IPS-18c (cell line): Measurements from ENCODE around the gene ZNF708.
A peak's percentile ranks its signal among the peaks of the same experiment; 100 is the strongest.
"Not testable (repeated sequence)": the region's sequence is repeated elsewhere in the genome, so short reads cannot be mapped to it uniquely, and the experiment has no call there.

Experiments used
- H3K4me3 ChIP-seq: 2 replicates; pipeline ENCODE4 v1.7.0; 2013; ENCODE audit warnings: low read depth, mild to moderate bottlenecking, low read length, moderate library complexity; ENCODE audit not compliant: insufficient read depth
- H3K9me3 ChIP-seq: one replicate; pipeline ENCODE4 v1.6.1; 2013; ENCODE audit warnings: mild to moderate bottlenecking, low read length, moderate library complexity; ENCODE audit not compliant: control insufficient read depth, insufficient read depth

Gene ZNF708

GRCh38 chr19:21328885-21329605 lies at the start of gene ZNF708:
Gene ZNF708 (minus strand): TSS chr19:21329410. CDS start chr19:21329212, 198 bp downstream.
- H3K4me3 ChIP-seq: peak within 1 kb of the TSS; percentile 99
- peaks cover 4% of the 10 kb centered on the region for H3K9me3 ChIP-seq

DNA sequence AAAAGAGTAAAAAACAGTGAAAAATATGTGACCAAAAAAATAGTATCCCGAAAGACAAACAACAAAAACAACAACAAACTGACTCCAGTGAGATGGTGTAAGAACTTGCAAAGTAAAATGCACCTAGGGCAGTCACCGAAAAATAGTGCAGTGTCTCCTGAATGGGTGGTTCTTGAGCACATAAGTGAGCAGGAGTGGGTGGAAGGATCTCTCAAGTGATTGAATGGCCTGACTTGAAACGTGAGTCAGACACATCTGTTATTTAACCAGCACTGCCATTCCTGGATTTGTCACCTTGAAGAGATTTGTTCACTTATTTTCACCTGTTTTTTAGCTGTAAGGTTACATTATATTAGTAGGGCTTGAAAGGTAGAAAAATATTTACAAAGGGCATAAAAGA lies 33.1 kb upstream of the ZNF708 start:
- no peaks in the 10 kb centered on the region for H3K9me3 ChIP-seq
- no peak overlapping the region for H3K4me3 ChIP-seq

DNA sequence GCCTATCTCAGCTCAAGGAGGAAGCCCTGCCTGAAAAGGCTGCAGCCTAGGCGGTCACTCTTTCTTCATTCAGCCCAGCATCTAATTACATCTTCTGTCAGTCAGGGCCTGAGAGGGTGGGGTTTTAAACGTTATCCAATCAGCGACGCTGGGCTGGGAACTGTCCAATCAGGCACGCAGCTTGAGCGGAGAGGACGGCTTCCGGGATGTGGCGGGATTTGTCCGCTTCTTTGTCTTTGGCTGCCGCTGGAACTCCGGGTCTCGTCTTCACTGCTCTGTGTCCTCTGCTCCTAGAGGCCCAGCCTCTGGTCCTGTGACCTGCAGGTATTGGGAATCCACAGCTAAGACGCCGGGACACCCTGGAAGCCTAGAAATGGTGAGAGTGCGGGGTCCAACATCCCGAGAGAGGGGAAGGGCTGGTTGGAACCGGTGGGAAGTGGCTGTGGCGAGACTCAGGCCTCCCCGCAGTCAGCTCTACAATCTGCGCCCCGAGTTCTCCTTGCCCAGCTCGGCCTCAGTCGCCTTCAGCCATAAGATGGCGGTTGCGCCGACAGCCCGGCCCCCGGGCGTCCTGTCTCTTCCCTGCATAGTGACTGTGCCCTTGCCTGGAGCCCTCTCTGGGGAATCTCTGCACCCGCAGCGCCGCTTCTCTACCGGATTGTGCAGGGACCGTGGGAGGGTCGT lies 29.7 kb upstream of the ZNF708 start, which contains the start of gene ZNF738:
TSS of gene ZNF738 (plus strand) at position 233 of the 684 bp plus-strand sequence. CDS start at position 374, 141 bp downstream.
- peak within 1 kb of the TSS; percentile 79 for H3K4me3 ChIP-seq
- no peaks in the 10 kb centered on the region for H3K9me3 ChIP-seq

GRCh38 chr19:21352830-21353229 lies 23.6 kb upstream of the ZNF708 start:
- H3K4me3 ChIP-seq: no peak overlapping the region
- H3K9me3 ChIP-seq: no peaks in the 10 kb centered on the region

GRCh38 chr19:21344841-21345240 lies 15.6 kb upstream of the ZNF708 start:
- H3K9me3 ChIP-seq, H3K4me3 ChIP-seq: not testable (repeated sequence)

GRCh38 chr19:21335721-21336120 lies 6.5 kb upstream of the ZNF708 start:
- Histone ChIP-seq H3K4me3 (no peak overlapping the region), H3K9me3 (peaks cover 4% of the 10 kb centered on the region)

DNA sequence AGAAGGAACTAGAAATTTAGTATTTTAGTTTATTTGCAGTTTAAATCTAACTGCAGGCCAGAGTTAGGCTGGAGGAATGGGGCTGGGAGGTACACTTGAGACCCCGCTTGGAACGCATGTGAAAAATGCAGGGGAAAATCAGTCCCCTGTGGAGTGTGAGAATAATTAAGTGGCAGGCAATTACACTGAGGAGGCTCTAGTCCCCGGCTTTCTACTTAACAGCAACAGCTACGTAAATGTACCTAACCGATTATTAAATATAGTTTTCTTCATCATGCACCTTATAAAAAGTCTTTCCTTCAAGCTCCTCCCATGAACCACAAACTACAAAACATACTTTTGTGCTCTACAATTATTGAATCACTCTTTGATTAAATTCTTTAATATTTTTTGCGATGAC lies 804 bp downstream of the ZNF708 start:
- Histone ChIP-seq H3K9me3 (peaks cover 4% of the 10 kb centered on the region), H3K4me3 (peak overlapping the region; percentile 99)

GRCh38 chr19:21326169-21326568 lies 3.0 kb downstream of the ZNF708 start:
- H3K9me3 ChIP-seq: no peaks in the 10 kb centered on the region
- H3K4me3 ChIP-seq: no peak overlapping the region

DNA sequence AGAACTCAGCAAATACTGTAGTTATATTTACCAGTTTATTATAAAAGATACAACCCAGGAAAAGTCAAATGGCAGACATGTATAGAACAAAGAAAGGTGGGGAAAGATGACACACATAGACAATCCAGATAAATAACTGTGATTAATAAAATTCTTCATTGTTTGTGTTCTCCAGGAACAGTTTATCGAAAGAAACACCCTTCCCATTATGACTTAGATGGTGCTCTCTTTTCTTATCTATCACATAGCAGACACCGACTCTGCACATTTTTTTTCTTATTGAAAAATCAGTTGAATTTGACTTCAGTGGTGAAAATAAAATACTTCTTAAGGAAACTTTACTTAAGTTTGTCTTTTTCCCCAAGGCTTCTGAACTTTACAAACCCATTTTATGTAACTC lies 6.2 kb downstream of the ZNF708 start:
- Histone ChIP-seq H3K9me3 (no peaks in the 10 kb centered on the region), H3K4me3 (no peak overlapping the region)

- H3K9me3 ChIP-seq: no peaks in the 10 kb centered on the region
- no peak overlapping the region for H3K4me3 ChIP-seq
Measured at GRCh38 chr19:21322528-21322927, 6.7 kb downstream of the ZNF708 start.

DNA sequence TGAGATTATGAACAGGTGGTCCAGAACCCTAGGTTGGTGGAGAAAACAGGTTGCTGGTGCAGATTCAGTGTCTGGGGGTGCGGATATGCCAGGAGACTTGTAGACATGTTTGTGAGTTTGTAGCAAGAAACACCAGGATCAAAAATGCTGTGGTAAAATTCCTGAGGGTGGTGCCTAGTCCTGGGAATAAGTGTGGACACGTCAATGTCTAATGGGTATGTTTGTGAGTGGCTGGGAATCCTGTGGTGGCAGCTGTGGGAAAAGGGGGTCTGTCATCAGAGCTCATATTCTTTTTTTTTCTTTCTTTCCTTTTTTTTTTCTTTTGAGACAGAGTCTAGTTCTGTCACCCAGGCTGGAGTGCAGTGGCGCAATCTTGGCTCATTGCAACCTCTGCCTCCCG lies 7.2 kb downstream of the ZNF708 start:
- Histone ChIP-seq H3K4me3 (no peak overlapping the region), H3K9me3 (no peaks in the 10 kb centered on the region)

DNA sequence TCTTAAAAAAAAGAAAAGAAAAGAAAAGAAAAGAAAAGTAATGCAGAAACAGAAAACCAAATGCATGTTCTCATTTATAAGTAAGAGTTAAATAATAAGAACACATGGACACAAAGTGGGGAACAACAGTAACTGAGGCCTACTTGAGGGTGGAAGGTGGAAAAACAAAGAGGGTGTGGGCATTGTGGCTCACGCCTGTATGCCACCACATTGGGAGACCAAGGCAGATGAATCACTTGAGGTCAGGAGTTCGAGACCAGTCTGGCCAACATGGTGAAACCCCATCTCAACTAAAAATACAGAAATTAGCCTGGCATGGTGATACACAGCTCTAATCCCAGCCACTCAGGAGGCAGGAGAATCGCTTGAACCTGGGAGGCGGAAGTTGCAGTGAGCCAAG lies 8.1 kb downstream of the ZNF708 start:
- no peaks in the 10 kb centered on the region for H3K9me3 ChIP-seq

DNA sequence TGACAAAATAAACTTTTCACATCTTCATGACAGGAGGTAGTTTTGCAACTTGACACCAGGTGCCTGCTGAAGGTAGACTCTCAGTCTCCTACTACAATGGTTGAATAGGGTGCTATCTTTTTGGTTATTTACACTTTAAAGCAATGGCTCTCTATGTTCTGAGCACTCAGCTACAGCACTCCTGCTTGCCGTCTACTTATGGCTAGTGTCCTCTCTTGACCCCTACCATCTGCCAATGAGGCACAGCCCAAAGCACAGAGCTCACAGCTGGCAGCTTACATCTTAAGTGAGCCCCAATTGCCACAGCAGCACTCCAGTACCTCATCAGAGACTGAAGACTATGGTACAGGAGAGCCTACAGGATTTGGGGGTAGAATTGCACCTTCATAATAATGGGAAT lies 11.4 kb downstream of the ZNF708 start:
- no peaks in the 10 kb centered on the region for H3K9me3 ChIP-seq
- no peak overlapping the region for H3K4me3 ChIP-seq

More for the DNA sequence above, 8.1 kb downstream of the ZNF708 start:
- no peak overlapping the region for H3K4me3 ChIP-seq

DNA sequence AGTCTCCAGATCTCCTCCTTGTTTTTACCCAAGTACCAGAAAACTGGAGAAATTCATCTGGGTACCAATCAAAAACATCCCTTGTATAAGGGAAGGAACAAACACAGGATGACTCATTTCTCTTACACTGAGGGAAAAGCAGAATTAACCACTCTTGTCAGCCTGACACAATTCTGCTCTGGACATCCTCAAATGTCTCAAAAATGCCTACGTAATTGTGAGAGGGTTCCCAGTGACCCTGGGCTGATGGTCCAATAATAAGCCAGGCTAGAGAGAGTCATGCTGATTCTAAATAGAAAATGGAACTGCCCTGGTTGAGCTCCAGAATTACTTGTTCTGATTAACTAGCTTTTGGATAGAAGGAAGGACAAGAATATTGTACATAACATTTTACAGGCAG lies 14.5 kb downstream of the ZNF708 start:
- H3K9me3 ChIP-seq: no peaks in the 10 kb centered on the region
- H3K4me3 ChIP-seq: no peak overlapping the region

GRCh38 chr19:21312807-21313206 lies 16.4 kb downstream of the ZNF708 start:
- H3K9me3 ChIP-seq, H3K4me3 ChIP-seq: not testable (repeated sequence)

GRCh38 chr19:21308773-21309172 lies 20.4 kb downstream of the ZNF708 start:
- H3K9me3 ChIP-seq: no peaks in the 10 kb centered on the region
- no peak overlapping the region for H3K4me3 ChIP-seq

GRCh38 chr19:21306881-21307479 lies 22.2 kb downstream of the ZNF708 start:
- H3K4me3 ChIP-seq, H3K9me3 ChIP-seq: not testable (repeated sequence)

GRCh38 chr19:21293768-21294167 lies 35.4 kb downstream of the ZNF708 start:
- H3K4me3 ChIP-seq: not testable (repeated sequence)

More at GRCh38 chr19:21293768-21294167, 35.4 kb downstream of the ZNF708 start:
- H3K9me3 ChIP-seq: not testable (repeated sequence)
